CD14-positive monocyte (primary cell): ENCODE data around the gene SASH3. TPM values are rescaled to one million over a fixed set of nuclear protein-coding genes. Genes with fewer than 3 reads are reported as not detected.
A peak's percentile ranks its signal among the peaks of the same experiment; 100 is the strongest.

Source experiments
- DNase-seq, 3 donors: peaks; one replicate each; pipeline ENCODE4 v3.0.0-alpha.2; 2011 to 2022
- H2AFZ ChIP-seq: 2 replicates; pipeline ENCODE4 v1.6.0; 2012; ENCODE audit warnings: mild to moderate bottlenecking, low read depth, low read length, inconsistent platforms; ENCODE audit not compliant: insufficient read depth, poor library complexity, severe bottlenecking
- H3K27ac ChIP-seq, 2 donors: 1 replicate in 1 of 2; 2 replicates in 1 of 2; pipeline ENCODE4 v1.5.1; 2012 to 2013; ENCODE audit warnings: low read length in 2 of 2, control low read depth in 1 of 2, inconsistent platforms in 1 of 2, low read depth in 1 of 2, mild to moderate bottlenecking in 1 of 2
- H3K27me3 ChIP-seq, 2 donors: one replicate each; pipeline versions ENCODE4 v1.6.0 to v1.6.1; 2011 to 2013; ENCODE audit warnings: low read length in 2 of 2; ENCODE audit not compliant: control insufficient read depth in 2 of 2, insufficient read depth in 2 of 2
- H3K36me3 ChIP-seq, 2 donors: replicated peaks in 1 of 2; 1 replicate in 1 of 2; 2 replicates in 1 of 2; pipeline versions ENCODE4 v1.5.1 to v1.6.1; 2012 to 2013; ENCODE audit warnings: low read length in 2 of 2, control low read depth in 1 of 2, inconsistent platforms in 1 of 2, mild to moderate bottlenecking in 1 of 2; ENCODE audit not compliant: insufficient read depth in 2 of 2, control insufficient read depth in 1 of 2
- H3K4me1 ChIP-seq, 2 donors: 1 replicate in 1 of 2; 2 replicates in 1 of 2; pipeline versions ENCODE4 v1.5.1 to v1.6.1; 2012 to 2013; ENCODE audit warnings: low read length in 2 of 2, control low read depth in 1 of 2, inconsistent platforms in 1 of 2, mild to moderate bottlenecking in 1 of 2, moderate library complexity in 1 of 2; ENCODE audit not compliant: insufficient read depth in 2 of 2, control insufficient read depth in 1 of 2
- H3K4me2 ChIP-seq: replicated peaks from 2 replicates; pipeline ENCODE3; 2012; ENCODE audit warnings: low read length, moderate library complexity, mild to moderate bottlenecking; ENCODE audit not compliant: poor library complexity, severe bottlenecking; ENCODE audit errors: extremely low read depth
- H3K4me3 ChIP-seq, 3 experiments: fragments of 200-600 bp in 1 of 3; sonication (generic) in 1 of 3; replicated peaks in 1 of 3; 1 replicate in 2 of 3; 2 replicates in 1 of 3; pipeline ENCODE4 v1.5.1; 2011 to 2013; ENCODE audit warnings: low read length in 3 of 3, mild to moderate bottlenecking in 3 of 3, control low read depth in 2 of 3, low read depth in 2 of 3, inconsistent platforms in 1 of 3, moderate library complexity in 1 of 3
- H3K79me2 ChIP-seq: 2 replicates; pipeline ENCODE4 v1.6.0; 2012; ENCODE audit warnings: mild to moderate bottlenecking, control low read depth, inconsistent platforms, low read length, moderate library complexity; ENCODE audit not compliant: insufficient read depth
- H3K9ac ChIP-seq: 2 replicates; pipeline ENCODE4 v1.6.0; 2017; ENCODE audit warnings: low read length, mild to moderate bottlenecking; ENCODE audit not compliant: insufficient read depth, poor library complexity, severe bottlenecking
- H3K9me3 ChIP-seq, 2 donors: replicated peaks in 1 of 2; 1 replicate in 1 of 2; 2 replicates in 1 of 2; pipeline versions ENCODE4 v1.5.1 to v1.6.1; 2012 to 2013; ENCODE audit warnings: low read length in 2 of 2, control low read depth in 1 of 2; ENCODE audit not compliant: control insufficient read depth in 1 of 2, insufficient read depth in 1 of 2
- H4K20me1 ChIP-seq: 2 replicates; pipeline ENCODE4 v1.6.0; 2012; ENCODE audit warnings: mild to moderate bottlenecking, low read length, control low read depth, moderate library complexity; ENCODE audit not compliant: insufficient read depth
- H3K27ac Mint-ChIP-seq, 7 donors: one replicate each; pipeline ENCODE4 v1.8.0; 2020; ENCODE audit warnings: mild to moderate bottlenecking in 7 of 7, mixed read lengths in 7 of 7, moderate library complexity in 6 of 7, inconsistent platforms in 2 of 7
- H3K27me3 Mint-ChIP-seq, 3 donors: one replicate each; pipeline ENCODE4 v1.8.0; 2021 to 2022; ENCODE audit warnings: low read depth in 3 of 3, mild to moderate bottlenecking in 3 of 3, mixed read lengths in 3 of 3, moderate library complexity in 3 of 3, inconsistent platforms in 1 of 3
- H3K36me3 Mint-ChIP-seq, 2 donors: one replicate each; pipeline ENCODE4 v1.8.0; 2020; ENCODE audit warnings: mixed read lengths in 2 of 2, inconsistent platforms in 1 of 2, mild to moderate bottlenecking in 1 of 2
- H3K4me1 Mint-ChIP-seq: one replicate; pipeline ENCODE4 v1.8.0; 2020; ENCODE audit warnings: mild to moderate bottlenecking, mixed read lengths
- H3K4me3 Mint-ChIP-seq, 2 donors: one replicate each; pipeline ENCODE4 v1.8.0; 2020; ENCODE audit warnings: mild to moderate bottlenecking in 2 of 2, mixed read lengths in 2 of 2, moderate library complexity in 1 of 2
- H3K9me3 Mint-ChIP-seq, 7 donors: one replicate each; pipeline ENCODE4 v1.8.0; 2020 to 2022; ENCODE audit warnings: mixed read lengths in 7 of 7, mild to moderate bottlenecking in 6 of 7, moderate library complexity in 6 of 7, inconsistent platforms in 2 of 7
- CTCF ChIP-seq: fragments of 200-600 bp; IDR thresholded peaks from one replicate; pipeline ENCODE4 v1.8.0; 2022; ENCODE audit warnings: antibody characterized with exemption, mild to moderate bottlenecking
- WGBS: methylation state at CpG from one replicate; pipeline ENCODE4 v1.1.5; 2013; ENCODE audit warnings: missing lambda C conversion rate; ENCODE audit not compliant: insufficient coverage; 5-methylcytosine and 5-hydroxymethylcytosine counted together
- intact Hi-C, 2 donors: fragments of 100-400 bp; cut with micrococcal nuclease; formaldehyde crosslinking; loops; one replicate each; pipeline versions ENCODE4 v1.15.0 to v1.15.1; 2023
- polyA plus RNA-seq, 3 donors: library from polyadenylated mRNA; depleted of rRNA in 1 of 3; unstranded in 2 of 3; stranded (reverse) in 1 of 3; fragments of 300-500 nt in 2 of 3; fragments of >200 nt in 1 of 3; fragmentation: Illumina TruSeq in 2 of 3; gene quantifications; 1 replicate in 2 of 3; 2 replicates in 1 of 3; pipeline ENCODE4 v1.2.3, GENCODE V29; 2012 to 2021

Gene SASH3
- polyA plus RNA-seq, 3 donors = 127 to 272 (median 179) TPM

- peaks cover 0 to 6% of the 10 kb centered on the region in 2 donors for H3K36me3 ChIP-seq
- Mint-ChIP-seq H3K9me3 (peaks cover 0 to 12% (median 2%) of the 10 kb centered on the region in 7 donors), H3K27me3 (peaks cover 0 to 17% (median 1%) of the 10 kb centered on the region in 3 donors), H3K4me3 (peak overlapping the region; percentile 59 to 81), H3K36me3 (peaks cover 8 to 20% of the 10 kb centered on the region in 2 donors), H3K4me1 (peaks cover 61% of the 10 kb centered on the region), H3K27ac (peak overlapping the region; percentile 93 to 99 (median 96))
- WGBS = 0% methylated on average over 19 of the region's 30 CpGs
- H3K4me1 ChIP-seq = peaks cover 73 to 77% of the 10 kb centered on the region in 2 donors
- H3K4me2 ChIP-seq = peak overlapping the region; percentile 67
- no peak overlapping the region for H2AFZ ChIP-seq
- intact Hi-C loops = no loop called here
- TF ChIP-seq CTCF = no peak
- H3K27ac ChIP-seq = peak overlapping the region; percentile 96 to 97
- peak; percentile 70 to 82 (median 81) for DNase-seq
- H4K20me1 ChIP-seq = peaks cover 8% of the 10 kb centered on the region
- peak overlapping the region in 2 of 3 experiments; percentile 7 to 52 for H3K4me3 ChIP-seq
- peak overlapping the region; percentile 69 for H3K9ac ChIP-seq
- H3K79me2 ChIP-seq = peaks cover 41% of the 10 kb centered on the region
- no peaks in the 10 kb centered on the region for H3K9me3 ChIP-seq
- H3K27me3 ChIP-seq = no peaks in the 10 kb centered on the region
Observed at GRCh38 chrX:129777218-129778030, 2.3 kb upstream of the SASH3 start.

GRCh38 chrX:129779086-129779672 is 570 bp upstream of the SASH3 start:
- 93% methylated on average over 3 of the region's 7 CpGs for WGBS
- no peak for TF ChIP-seq CTCF
- Mint-ChIP-seq H3K9me3 (peaks cover 0 to 9% (median 2%) of the 10 kb centered on the region in 7 donors), H3K27me3 (peaks cover 0 to 17% (median 1%) of the 10 kb centered on the region in 3 donors), H3K4me3 (peak overlapping the region; percentile 95 to 96), H3K36me3 (peaks cover 24 to 36% of the 10 kb centered on the region in 2 donors), H3K27ac (peak overlapping the region; percentile 93 to 99 (median 96)), H3K4me1 (peaks cover 65% of the 10 kb centered on the region)
- Histone ChIP-seq H3K4me3 (peak overlapping the region in 2 of 3 experiments; percentile 57 to 97), H3K9ac (peak overlapping the region; percentile 78), H3K79me2 (peaks cover 58% of the 10 kb centered on the region), H3K27ac (peak overlapping the region; percentile 83 to 96), H4K20me1 (peaks cover 24% of the 10 kb centered on the region), H2AFZ (no peak overlapping the region), H3K27me3 (no peaks in the 10 kb centered on the region), H3K4me1 (peaks cover 76 to 80% of the 10 kb centered on the region in 2 donors), H3K4me2 (peak overlapping the region; percentile 77), H3K36me3 (peaks cover 9 to 18% of the 10 kb centered on the region in 2 donors), H3K9me3 (no peaks in the 10 kb centered on the region)
- no peak for DNase-seq
- intact Hi-C loops = no loop called here
